H1 (cell line): ENCODE measurements around the gene AMMECR1L. TPM values are rescaled to one million over a fixed set of nuclear protein-coding genes. Genes with fewer than 3 reads are reported as not detected.

Experiments used
- TEAD4 ChIP-seq: IDR thresholded peaks from 2 replicates; pipeline ENCODE4 v1.6.1; 2012; ENCODE audit warnings: low read depth, low read length, inconsistent platforms, mixed read lengths
- USF2 ChIP-seq: IDR thresholded peaks from 2 replicates; pipeline ENCODE4 v1.6.1; 2011; ENCODE audit warnings: low read length, improper control_type of control experiment
- polyA plus RNA-seq, 7 experiments: library from polyadenylated mRNA; depleted of rRNA in 3 of 7; stranded (reverse) in 5 of 7; unstranded in 2 of 7; fragments of >200 nt in 5 of 7; fragments of 200-250 nt in 2 of 7; gene quantifications; 1 replicate in 5 of 7; 2 replicates in 1 of 7; 4 replicates in 1 of 7; pipeline versions ENCODE4 v1.2.1 to v1.2.3, GENCODE V29; 2011 to 2013; ENCODE audit warnings: missing spikeins in 2 of 7, mixed read lengths in 2 of 7
- total RNA-seq: library from RNA; stranded (reverse); fragmentation: NEBNext Ultra II Directional; extraction: Animal tissue kit (Norgen Biotek cat#: 25700); gene quantifications from 2 replicates; pipeline ENCODE4 v1.2.1, GENCODE V29; 2021

The AMMECR1L gene
- total and polyA plus RNA-seq, 2 of the 8 experiments (the other 6 are each of a cell fraction or from before 2014, with no cell fraction given): 10.1 to 18.8 TPM

- TF ChIP-seq USF2 (no peak), TEAD4 (no peak)
These were observed 12.0 kb downstream of the AMMECR1L start (continued) for GRCh38 chr2:127873707-127874303.
